Effector memory CD8-positive, alpha-beta T cell (primary cell): ENCODE measurements around the gene TCF21.
A peak's percentile ranks its signal among the peaks of the same experiment; 100 is the strongest.

Source experiments
- ATAC-seq: fragments of 150-1000 bp; cut with Tn5 transposase; replicated peaks from 2 replicates; pipeline ENCODE4 v1.10.0; 2021; ENCODE audit warnings: mild to moderate bottlenecking, moderate library complexity
- DNase-seq, 3 experiments: peaks; one replicate each; pipeline ENCODE4 v3.0.0; 2021
- H3K27ac Mint-ChIP-seq, 2 donors: one replicate each; pipeline ENCODE4 v1.8.0; 2022; ENCODE audit warnings: mild to moderate bottlenecking in 2 of 2, mixed read lengths in 2 of 2, moderate library complexity in 2 of 2
- H3K27me3 Mint-ChIP-seq, 2 donors: one replicate each; pipeline ENCODE4 v1.8.0; 2022; ENCODE audit warnings: mixed read lengths in 2 of 2
- H3K36me3 Mint-ChIP-seq: one replicate; pipeline ENCODE4 v1.8.0; 2022; ENCODE audit warnings: mild to moderate bottlenecking, moderate library complexity, mixed read lengths; ENCODE audit not compliant: insufficient read depth
- H3K4me1 Mint-ChIP-seq, 2 donors: one replicate each; pipeline ENCODE4 v1.8.0; 2022; ENCODE audit warnings: low read depth in 2 of 2, mixed read lengths in 2 of 2
- H3K4me3 Mint-ChIP-seq, 2 donors: one replicate each; pipeline ENCODE4 v1.8.0; 2022; ENCODE audit warnings: mild to moderate bottlenecking in 2 of 2, mixed read lengths in 2 of 2, moderate library complexity in 2 of 2
- H3K9me3 Mint-ChIP-seq, 2 donors: one replicate each; pipeline ENCODE4 v1.8.0; 2022; ENCODE audit warnings: mixed read lengths in 2 of 2

The TCF21 gene

DNA sequence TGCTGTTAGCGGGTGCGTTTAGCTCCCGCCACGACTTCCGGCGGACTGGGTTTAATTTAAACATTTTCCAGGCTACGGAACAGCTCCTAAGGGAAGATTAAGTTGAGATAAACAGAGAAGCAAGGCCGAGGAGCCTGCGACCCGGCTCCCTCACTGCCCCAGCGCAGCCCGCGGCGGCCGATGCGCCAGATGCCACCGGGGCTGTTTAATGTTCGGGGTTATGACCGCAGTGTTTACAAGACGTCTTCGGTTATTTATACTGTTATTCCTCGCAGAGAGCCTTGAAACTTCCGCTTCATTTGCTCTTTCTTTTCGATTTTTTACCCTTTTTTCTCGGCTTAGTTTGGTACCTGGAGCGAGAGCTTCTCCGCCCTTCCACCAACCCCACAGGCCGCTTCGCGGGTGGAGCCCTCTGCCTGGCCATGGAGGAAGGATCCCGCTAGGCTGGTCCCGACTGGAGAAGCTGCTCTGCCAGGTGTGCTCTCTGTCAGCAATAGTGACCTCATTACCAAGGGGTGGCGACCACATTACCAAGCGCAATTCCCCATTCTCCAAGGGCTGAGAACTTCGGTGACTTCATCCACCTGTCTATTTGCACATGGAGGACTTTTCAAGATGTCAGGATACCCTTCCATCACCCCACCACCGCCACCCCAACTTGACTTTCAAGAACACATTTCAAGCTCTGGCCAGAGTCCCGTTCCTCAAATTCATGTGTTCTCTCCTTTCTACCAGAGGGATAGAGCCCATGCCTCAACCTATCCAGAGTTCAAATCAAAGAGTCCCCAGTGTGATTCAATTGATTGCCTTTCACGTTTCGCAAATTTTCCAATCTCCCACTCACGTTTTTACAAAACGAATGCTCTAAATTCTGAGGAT is 4.1 kb downstream of the TCF21 start:
- Mint-ChIP-seq H3K9me3 (no peaks in the 10 kb centered on the region), H3K4me1 (peaks cover 16 to 28% of the 10 kb centered on the region in 2 donors), H3K36me3 (no peaks in the 10 kb centered on the region), H3K27ac (no peak overlapping the region), H3K27me3 (peaks cover 95 to 100% of the 10 kb centered on the region in 2 donors), H3K4me3 (peak overlapping the region in 1 of 2 donors; percentile 54)
- ATAC-seq (no peak), DNase-seq (no peak)

DNA sequence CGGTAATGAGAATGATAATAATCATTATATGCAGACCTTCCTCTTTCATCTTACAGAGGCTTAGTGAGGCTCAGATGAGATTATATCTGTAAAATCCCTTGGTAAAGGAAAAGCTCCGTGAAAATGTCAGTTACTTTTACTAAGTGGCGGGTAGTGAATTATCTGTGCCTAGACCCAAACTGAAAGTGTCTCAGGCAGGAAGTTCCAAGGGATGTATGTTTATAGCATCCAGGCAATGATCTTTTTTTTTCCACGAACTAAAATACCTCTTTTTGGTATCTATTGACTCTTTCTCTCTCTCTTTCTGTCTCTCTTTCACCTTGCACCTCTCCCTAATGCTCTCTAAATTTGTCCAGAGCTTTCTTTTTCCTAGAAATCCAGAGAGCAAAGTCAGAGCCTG is 5.0 kb downstream of the TCF21 start:
- H3K9me3 Mint-ChIP-seq: no peaks in the 10 kb centered on the region
- no peaks in the 10 kb centered on the region for H3K36me3 Mint-ChIP-seq
- DNase-seq: no peak
- ATAC-seq: no peak
- H3K4me3 Mint-ChIP-seq: no peak overlapping the region
- peaks cover 87 to 100% of the 10 kb centered on the region in 2 donors for H3K27me3 Mint-ChIP-seq
- H3K4me1 Mint-ChIP-seq: peaks cover 12 to 28% of the 10 kb centered on the region in 2 donors
- no peak overlapping the region for H3K27ac Mint-ChIP-seq

DNA sequence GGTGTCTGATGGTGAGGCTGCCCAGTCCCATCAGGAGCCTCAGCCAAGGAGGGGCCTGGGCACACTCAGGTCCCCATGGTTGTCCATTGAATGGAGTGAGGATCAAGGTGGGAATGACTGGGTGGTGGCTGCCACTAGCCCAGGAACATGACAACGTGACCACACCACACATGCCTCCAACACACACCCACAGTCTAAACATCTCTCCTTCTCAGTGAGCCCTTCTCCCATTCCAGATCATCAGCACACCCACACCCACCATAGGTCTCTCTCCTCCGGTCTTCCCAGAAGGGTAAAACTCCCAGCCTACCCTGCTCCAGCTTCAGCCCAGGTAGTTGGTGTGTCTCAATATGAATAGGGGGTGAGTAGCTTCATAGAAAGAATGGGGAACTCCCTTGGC is 5.5 kb downstream of the TCF21 start:
- Mint-ChIP-seq H3K4me1 (peaks cover 12 to 24% of the 10 kb centered on the region in 2 donors), H3K27me3 (peaks cover 82 to 96% of the 10 kb centered on the region in 2 donors), H3K36me3 (no peaks in the 10 kb centered on the region), H3K27ac (no peak overlapping the region), H3K9me3 (no peaks in the 10 kb centered on the region), H3K4me3 (no peak overlapping the region)
- ATAC-seq (no peak), DNase-seq (no peak)

DNA sequence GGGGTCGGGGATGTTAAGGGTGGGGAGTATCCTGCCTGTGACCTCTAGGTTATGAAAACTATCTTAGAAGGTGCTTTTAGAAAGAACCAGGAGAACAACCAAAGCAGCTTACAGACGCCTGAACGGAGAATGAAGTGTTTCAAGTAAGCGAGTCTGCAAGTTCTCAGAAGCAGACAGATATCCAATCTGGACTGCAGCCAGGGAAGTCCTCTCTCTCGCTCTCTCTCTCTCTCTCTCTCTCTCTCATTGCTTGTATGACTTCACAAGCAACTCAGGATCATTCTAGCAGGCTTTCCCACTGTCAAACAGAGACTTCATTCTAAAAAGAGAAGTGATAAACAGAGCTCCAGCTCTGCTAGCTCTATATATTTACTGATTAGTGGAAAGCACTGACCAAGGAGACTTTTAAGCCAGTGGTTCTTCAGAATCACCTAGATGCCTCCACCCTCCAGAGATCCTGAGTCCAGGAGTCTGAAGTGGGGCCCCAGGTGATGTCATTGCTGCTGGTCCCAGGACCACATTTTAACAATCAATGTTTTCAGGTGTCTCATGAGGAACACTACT is 6.0 kb downstream of the TCF21 start:
- Mint-ChIP-seq H3K4me1 (peaks cover 12 to 24% of the 10 kb centered on the region in 2 donors), H3K9me3 (no peaks in the 10 kb centered on the region), H3K27me3 (peaks cover 78 to 91% of the 10 kb centered on the region in 2 donors), H3K27ac (no peak overlapping the region), H3K4me3 (no peak overlapping the region), H3K36me3 (no peaks in the 10 kb centered on the region)
- DNase-seq: no peak
- ATAC-seq: no peak

DNA sequence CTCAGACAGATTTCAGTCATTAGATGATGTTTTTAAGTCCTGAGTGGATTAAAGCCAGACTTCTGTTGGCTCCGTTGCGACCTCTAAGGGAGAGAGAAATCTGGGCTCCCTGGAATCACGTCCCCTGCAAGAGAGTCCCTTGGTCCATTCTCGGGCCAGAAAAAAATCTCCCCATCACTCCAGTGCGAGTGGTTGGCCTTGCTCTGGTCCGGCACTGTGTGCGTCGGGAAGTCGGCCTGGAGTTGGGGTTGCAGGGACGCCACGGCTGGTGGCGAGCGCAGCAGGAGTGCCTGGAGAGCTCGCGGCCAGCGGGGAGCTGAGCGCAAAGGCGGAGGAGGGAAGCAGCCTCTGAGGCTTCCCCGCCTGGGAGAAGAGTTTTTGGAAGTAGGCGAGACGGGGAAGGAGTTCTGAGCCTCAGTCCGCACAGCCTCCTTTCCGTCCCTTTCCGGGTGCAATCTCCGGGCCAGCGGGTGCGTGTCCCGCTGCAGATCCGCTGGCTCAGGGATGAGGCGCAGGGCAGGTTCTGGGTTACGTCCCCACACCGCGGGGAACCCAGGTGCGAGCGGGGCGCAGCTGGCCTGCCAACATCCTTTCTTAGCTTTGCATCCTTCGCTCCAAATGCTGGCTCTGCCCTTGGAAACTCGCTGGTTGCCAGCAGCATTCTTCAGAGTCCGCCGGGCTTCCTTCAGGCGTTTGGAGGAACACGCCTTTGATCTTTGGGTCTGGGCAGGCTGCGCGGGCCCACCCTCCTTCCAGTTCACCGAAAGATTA is 6.8 kb downstream of the TCF21 start:
- ATAC-seq (no peak), DNase-seq (no peak)
- no peak overlapping the region for H3K27ac Mint-ChIP-seq
- no peak overlapping the region for H3K4me3 Mint-ChIP-seq
- H3K36me3 Mint-ChIP-seq: no peaks in the 10 kb centered on the region
- H3K4me1 Mint-ChIP-seq: peaks cover 9 to 21% of the 10 kb centered on the region in 2 donors
- H3K27me3 Mint-ChIP-seq: peaks cover 74 to 82% of the 10 kb centered on the region in 2 donors
- no peaks in the 10 kb centered on the region for H3K9me3 Mint-ChIP-seq

DNA sequence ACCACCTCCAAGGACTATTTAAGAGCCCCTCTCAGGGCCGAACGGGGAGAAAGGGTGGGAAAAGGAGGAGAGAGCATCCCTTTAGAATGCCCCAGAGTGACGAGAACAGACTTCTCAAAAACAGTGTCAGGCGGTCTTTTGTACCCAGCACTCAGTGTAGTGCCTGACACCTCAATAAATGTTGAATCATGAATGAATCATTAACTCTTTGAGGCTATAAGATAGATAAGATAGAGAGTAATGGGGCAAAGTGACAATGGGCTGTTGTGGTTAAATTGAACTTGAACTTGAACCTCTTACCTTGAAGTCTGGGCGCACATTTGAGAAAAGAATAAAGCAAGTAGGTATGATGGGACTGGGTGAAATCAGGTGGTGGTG is 7.4 kb downstream of the TCF21 start:
- no peak for DNase-seq
- Mint-ChIP-seq H3K36me3 (no peaks in the 10 kb centered on the region), H3K27me3 (peaks cover 71 to 76% of the 10 kb centered on the region in 2 donors), H3K4me1 (peaks cover 4 to 16% of the 10 kb centered on the region in 2 donors), H3K4me3 (no peak overlapping the region), H3K9me3 (no peaks in the 10 kb centered on the region), H3K27ac (no peak overlapping the region)
- ATAC-seq: no peak

DNA sequence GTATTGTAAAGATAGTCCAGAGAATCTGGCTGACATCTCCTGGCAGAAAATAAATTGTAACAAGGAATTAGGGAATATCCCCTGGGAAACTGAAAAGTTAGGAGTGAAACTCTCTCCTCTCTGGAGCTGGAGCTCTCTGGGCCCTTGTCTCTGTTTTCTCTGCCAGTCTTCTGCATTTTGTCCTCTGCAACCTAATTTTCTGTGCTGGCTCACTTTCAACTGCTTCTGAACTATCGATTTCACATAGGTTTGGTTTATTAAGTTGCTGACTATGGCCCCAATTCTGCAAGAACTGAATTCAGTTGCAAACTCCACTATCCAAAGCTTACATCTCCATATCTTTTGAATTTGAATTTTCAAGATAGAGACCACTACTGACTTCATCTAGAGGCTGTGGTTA is 9.3 kb downstream of the TCF21 start:
- Mint-ChIP-seq H3K36me3 (no peaks in the 10 kb centered on the region), H3K4me3 (no peak overlapping the region), H3K9me3 (no peaks in the 10 kb centered on the region), H3K4me1 (peaks cover 0 to 9% of the 10 kb centered on the region in 2 donors), H3K27me3 (peaks cover 61 to 67% of the 10 kb centered on the region in 2 donors), H3K27ac (no peak overlapping the region)
- ATAC-seq (no peak), DNase-seq (no peak)

DNA sequence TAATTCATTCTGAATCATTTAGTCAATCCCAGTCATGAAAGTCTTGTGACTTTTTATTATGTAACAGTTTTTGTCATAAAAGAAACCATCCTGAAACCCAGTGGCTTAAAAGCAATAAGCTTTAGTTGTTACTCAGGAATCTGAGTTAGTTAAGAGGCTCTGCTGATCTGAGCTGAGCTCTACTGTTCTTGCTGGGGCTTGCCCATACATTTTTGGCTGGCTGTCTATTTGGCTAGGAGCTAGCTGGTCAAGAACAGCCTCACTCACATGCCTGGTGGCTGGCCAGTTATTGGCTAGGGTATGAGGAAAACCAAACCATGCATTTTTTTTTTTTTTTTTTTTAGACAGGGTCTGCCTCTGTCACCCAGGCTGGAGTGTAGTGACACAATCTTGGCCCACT is 10.6 kb downstream of the TCF21 start:
- Mint-ChIP-seq H3K27me3 (peaks cover 60 to 64% of the 10 kb centered on the region in 2 donors), H3K9me3 (no peaks in the 10 kb centered on the region), H3K4me3 (no peak overlapping the region), H3K27ac (no peak overlapping the region), H3K36me3 (no peaks in the 10 kb centered on the region), H3K4me1 (no peaks in the 10 kb centered on the region)
- ATAC-seq: no peak
- no peak for DNase-seq

DNA sequence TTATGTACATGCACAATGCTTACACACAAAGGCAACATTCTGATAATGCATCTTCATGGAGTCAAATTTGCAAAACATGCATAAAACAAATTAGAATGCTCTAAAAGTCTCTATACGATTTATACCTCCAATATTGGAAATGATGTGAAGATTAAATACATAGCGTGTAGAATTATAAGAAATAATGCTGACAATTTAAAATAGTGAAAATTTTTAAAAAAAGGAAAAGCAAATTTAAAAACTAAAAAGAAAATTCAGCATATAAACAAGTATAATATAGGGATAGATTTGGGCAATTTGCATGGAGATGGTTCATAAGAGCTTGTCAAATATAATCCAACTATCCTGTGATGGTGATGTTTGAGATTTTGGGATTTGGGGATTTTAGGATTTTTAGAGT is 14.9 kb downstream of the TCF21 start:
- H3K4me3 Mint-ChIP-seq: no peak overlapping the region
- no peaks in the 10 kb centered on the region for H3K9me3 Mint-ChIP-seq
- no peak for DNase-seq
- ATAC-seq: no peak
- H3K27me3 Mint-ChIP-seq: peaks cover 58 to 59% of the 10 kb centered on the region in 2 donors
- H3K27ac Mint-ChIP-seq: no peak overlapping the region
- no peaks in the 10 kb centered on the region for H3K36me3 Mint-ChIP-seq
- no peaks in the 10 kb centered on the region for H3K4me1 Mint-ChIP-seq

DNA sequence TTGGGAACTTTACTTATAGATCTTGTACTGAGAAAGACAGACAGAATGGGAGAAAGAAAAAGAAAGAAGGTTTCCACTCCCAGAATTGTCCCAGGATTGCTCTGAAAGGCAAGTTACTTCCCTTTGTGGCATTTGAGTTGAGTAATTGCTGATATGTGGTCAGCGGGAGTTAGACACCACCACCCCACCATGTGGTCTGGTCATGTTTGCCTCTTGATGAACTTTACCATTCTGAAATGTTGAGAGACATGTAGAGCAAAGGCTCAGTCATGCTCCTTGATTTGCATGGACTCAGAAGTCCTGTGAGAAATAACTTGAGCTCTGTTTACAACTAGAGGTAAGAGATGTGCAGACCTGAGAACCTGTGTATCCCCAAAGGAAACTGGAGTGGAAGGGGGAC is 17.1 kb downstream of the TCF21 start:
- Mint-ChIP-seq H3K4me3 (no peak overlapping the region), H3K36me3 (no peaks in the 10 kb centered on the region), H3K4me1 (no peaks in the 10 kb centered on the region), H3K27ac (no peak overlapping the region), H3K27me3 (peaks cover 73 to 77% of the 10 kb centered on the region in 2 donors), H3K9me3 (no peaks in the 10 kb centered on the region)
- DNase-seq (no peak), ATAC-seq (no peak)

DNA sequence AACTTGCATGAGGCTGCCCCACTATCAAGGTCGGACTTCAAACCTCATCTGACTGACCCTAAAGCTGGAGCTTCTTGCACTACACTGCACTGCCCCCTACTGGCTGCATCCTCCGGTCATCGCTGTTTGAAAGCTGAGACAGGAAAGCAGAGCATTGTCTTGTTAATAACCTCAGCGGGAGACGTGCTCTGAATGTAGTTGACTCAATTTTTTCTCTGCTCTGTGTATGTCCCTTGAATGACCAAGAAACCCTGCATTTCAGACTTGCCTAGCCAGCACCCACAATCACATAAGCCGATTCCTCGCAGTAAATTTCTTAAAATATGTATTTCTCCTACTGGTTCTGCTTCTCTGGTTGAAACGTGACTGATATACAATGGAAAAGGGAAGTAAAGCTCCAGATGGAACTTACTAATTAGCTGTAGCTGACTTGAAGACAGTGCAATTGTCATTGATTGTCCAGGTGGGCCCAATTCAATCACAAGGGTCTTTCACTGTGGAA is 27.8 kb downstream of the TCF21 start:
- Mint-ChIP-seq H3K9me3 (no peaks in the 10 kb centered on the region), H3K27me3 (peaks cover 16 to 34% of the 10 kb centered on the region in 2 donors), H3K27ac (no peak overlapping the region), H3K4me1 (peaks cover 3 to 4% of the 10 kb centered on the region in 2 donors), H3K36me3 (no peaks in the 10 kb centered on the region), H3K4me3 (no peak overlapping the region)
- DNase-seq (peak; percentile 66 to 69 (median 68)), ATAC-seq (peak; percentile 79)

DNA sequence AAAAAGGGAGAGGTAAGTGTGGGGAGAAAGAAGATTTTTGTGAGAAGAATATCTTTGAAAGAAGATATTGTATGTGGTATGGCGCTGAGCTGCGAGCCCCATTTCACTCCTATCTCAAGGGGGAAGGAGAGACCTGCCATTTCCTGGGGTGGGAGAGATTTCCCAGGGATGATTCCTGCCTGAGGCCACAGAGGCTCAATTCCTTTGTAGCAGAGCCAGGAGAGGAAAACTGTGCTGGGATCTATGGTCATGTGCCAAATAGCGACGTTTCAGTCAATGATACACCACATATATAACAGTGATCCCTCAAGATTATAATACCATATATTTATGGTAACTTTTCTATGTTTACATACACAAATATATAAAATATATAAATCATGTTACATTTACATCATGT is 28.9 kb downstream of the TCF21 start:
- Mint-ChIP-seq H3K4me1 (peaks cover 3 to 4% of the 10 kb centered on the region in 2 donors), H3K9me3 (no peaks in the 10 kb centered on the region), H3K4me3 (no peak overlapping the region), H3K27ac (no peak overlapping the region), H3K36me3 (no peaks in the 10 kb centered on the region), H3K27me3 (peaks cover 22 to 32% of the 10 kb centered on the region in 2 donors)
- ATAC-seq: no peak
- no peak for DNase-seq

DNA sequence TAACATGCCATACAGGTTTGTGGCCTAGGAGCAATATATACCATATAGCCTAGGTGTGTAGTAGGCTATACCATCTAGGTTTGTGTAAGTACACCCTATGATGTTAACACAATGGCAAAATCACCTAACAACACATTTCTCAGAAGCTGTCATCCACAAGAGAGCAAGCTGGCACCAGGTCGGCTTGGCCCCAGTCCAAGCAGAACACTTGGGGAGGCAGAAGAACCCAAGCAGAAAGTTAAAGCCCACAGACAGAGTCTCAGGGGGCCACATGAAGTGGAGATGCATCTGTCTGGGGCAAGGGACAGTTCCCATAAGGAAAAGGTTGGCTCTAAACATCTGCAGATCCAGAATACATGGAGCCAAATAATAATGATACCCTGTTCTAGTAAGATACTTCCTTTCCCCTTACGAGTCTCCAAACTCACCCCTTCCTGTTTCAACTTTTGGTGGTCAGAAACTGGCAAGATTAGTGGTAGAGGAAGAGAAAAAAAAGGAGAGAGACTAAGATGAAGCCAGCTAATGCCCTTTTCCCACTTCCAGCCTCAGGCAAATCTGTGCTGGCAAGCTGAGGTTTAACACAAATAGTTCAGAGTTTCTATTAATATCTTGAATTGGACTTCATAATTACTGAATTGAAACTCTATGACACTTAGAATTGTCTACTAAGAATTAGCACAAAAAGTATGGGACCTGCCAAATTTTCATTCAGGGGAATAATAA is 29.5 kb downstream of the TCF21 start:
- Mint-ChIP-seq H3K9me3 (no peaks in the 10 kb centered on the region), H3K4me3 (no peak overlapping the region), H3K36me3 (no peaks in the 10 kb centered on the region), H3K4me1 (peaks cover 3 to 4% of the 10 kb centered on the region in 2 donors), H3K27ac (no peak overlapping the region), H3K27me3 (peaks cover 26 to 30% of the 10 kb centered on the region in 2 donors)
- no peak for DNase-seq
- ATAC-seq: no peak
